HG03025 (cell line): Measurements from ENCODE around the gene PUM2.
"Not testable (repeated sequence)": the region's sequence is repeated elsewhere in the genome, so short reads cannot be mapped to it uniquely, and the experiment has no call there.

ENCODE experiments used
- ATAC-seq: cut with Tn5 transposase; IDR thresholded peaks from one replicate; pipeline ENCODE4 v1.9.1; 2021; ENCODE audit warnings: mild to moderate bottlenecking, moderate library complexity; ENCODE audit not compliant: unreplicated experiment, low FRiP score

The PUM2 gene, protein sequence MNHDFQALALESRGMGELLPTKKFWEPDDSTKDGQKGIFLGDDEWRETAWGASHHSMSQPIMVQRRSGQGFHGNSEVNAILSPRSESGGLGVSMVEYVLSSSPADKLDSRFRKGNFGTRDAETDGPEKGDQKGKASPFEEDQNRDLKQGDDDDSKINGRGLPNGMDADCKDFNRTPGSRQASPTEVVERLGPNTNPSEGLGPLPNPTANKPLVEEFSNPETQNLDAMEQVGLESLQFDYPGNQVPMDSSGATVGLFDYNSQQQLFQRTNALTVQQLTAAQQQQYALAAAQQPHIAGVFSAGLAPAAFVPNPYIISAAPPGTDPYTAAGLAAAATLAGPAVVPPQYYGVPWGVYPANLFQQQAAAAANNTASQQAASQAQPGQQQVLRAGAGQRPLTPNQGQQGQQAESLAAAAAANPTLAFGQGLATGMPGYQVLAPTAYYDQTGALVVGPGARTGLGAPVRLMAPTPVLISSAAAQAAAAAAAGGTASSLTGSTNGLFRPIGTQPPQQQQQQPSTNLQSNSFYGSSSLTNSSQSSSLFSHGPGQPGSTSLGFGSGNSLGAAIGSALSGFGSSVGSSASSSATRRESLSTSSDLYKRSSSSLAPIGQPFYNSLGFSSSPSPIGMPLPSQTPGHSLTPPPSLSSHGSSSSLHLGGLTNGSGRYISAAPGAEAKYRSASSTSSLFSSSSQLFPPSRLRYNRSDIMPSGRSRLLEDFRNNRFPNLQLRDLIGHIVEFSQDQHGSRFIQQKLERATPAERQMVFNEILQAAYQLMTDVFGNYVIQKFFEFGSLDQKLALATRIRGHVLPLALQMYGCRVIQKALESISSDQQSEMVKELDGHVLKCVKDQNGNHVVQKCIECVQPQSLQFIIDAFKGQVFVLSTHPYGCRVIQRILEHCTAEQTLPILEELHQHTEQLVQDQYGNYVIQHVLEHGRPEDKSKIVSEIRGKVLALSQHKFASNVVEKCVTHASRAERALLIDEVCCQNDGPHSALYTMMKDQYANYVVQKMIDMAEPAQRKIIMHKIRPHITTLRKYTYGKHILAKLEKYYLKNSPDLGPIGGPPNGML

DNA sequence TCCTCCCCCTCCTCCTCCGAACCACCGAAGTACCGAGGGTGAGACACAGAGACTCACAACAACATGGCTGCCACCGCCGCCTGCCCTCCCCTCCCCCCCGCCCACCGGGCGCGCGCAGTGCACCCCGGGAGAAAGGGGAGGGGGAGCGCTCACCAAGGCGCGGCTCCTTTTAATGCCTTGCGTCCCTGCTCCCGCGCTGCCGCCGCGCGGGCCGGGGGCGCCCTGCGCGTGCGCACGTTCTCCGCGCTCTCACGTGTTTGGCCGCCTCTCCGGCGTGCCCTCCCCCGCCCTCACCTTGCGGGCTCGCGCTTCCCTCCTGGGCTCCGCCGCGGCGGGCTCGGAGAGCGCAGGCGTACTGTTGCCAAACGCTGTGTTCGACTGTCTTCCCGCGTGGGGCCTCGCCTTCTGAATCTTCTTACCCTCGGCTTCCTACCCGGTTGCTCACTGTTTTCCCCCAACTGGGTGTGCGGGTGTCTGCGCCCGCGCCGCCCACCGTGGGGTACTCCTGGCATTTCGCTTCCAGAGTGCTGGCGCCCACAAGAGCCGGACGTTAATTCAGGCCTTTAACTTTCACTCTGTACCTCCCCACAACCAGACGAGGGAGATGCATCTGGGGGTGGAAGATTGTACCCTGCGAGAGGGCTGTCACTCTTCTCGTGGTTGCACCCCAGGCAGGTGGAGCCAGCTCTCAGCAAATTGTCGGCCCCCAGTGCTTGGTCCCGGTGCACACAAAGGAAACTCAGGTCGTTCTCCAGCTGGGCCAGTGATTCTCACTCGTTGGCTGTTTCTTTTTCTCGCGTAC is at the start of gene PUM2:
Gene PUM2 (minus strand): TSS at position 92 of the 802 bp plus-strand sequence. CDS start 23,484 bp downstream, outside the sequence.
- ATAC-seq: peak; percentile 74

DNA sequence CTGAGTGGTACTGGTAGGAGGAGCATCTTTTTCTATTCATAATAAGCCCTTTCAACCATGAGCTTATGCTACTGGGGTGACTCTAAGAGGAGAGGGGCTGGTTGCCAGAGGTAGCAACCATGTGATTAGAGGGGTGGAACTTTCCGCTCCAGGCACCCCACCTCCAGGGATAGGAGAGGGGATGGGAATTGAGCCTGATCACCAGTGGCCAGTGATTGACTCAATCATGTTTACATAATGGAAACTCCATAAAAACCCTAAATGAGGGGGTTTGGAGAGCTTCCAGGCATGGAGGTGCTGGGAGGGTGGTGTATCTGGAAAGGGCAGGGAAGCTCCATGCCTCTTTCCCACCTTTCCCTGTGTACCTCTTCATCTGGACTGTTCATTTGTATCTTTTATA is 49.7 kb upstream of the PUM2 start:
- ATAC-seq: no peak

DNA sequence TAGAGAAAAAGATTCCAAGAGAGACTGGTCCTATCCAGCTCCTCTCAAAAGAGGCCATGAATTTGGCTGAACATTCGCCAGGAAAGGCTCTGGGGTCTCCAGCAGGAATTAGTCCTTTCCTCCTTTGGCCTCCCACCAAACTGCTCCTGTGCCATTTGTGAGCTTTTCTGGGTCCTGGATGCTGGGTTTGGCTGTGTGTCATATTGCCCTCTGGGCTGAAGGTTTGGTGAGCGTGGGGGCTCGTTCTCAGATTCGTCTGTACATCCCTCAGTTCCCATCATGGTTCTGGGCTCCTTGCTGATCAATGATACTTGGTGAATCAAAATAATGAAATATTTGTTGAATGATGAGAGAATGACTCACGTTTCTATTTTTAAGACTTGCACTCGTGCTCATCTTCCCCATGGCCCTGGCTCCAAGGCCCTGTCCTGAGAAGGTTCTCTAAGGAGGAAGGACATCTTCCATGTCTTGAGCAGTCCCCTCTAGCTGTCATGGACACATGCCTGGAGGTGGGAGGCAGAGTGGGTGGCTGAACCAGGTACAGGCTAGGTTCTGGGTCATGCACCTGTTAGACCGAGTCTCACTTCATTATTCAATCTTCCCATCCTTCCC is 48.4 kb upstream of the PUM2 start:
- ATAC-seq: no peak

DNA sequence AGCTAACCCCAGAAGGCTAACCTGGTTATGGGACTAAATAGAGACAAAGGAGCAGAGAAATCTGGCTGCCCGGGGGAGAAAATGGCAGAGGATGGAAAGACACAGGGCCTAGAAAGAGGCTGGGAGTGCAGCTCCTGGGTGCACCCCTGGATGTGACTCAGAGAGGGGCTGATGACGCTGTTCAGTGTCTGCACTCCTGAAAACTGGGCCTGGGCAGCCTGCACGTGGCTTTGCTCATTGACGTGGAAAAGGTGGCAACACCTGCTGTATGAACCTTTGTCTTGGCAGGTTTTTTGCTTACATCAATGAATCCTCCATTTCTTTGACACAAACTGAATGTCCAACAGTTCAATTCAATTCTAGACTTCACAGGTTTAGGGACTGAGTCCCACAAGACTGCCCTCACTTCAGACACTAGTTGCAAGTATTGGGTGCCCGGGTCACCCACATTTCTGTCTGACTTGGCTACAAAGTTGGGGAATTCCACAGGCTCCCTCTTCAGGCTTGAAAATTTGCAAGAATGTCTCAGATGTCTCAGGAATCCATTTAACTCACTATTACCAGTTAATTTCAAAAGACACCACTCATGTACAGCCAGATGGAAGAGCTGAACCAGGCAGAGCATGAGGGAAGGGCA is 47.3 kb upstream of the PUM2 start:
- ATAC-seq: no peak

DNA sequence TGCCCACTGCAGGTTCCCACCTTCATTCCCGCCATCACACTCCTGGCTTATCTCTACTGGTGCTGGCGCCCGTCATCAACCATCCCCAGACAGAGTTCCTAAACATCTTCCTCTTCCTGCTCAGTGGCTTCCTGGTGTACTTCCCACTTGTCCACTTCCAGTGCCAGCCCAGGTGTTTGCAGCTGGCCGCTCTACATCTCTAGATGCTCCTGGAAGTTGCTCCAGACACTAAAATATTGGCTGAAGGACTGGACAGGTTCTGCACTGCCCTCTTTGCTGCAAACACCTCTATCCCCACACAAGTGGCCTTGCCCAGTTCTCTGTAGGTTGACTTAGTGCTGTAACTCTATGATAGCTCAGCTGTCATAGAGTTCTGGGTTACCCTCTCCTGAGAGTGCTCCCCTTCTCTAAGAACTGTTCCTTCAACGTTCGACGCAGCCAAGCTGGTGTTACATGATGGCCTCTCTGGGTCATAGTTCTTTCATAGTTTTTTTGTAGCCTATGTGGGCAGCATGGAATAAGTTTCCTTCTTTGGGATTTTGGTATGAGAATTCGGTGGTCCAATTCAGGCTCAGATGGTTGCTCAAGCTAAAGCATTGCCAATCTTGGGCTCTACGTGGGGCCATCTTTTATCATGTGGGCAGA is 45.8 kb upstream of the PUM2 start:
- ATAC-seq: no peak

DNA sequence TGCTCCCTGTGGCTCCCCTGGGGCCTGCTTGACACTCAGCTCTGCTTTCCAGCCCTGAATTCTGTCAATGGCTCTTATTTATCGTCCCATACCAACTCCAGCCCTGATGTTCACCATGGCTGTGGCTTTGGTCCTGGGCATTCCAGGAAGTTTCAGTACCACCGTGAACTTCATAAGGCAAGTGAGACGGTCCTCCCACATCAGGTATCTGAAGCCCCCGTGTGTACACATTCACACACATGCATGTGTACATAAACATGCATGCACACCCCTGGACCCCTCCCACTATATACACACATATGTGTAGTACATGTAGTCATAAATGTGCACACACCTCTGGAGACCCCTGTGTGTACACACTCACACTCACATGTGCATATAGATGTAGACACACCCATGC is 43.3 kb upstream of the PUM2 start:
- no peak for ATAC-seq

DNA sequence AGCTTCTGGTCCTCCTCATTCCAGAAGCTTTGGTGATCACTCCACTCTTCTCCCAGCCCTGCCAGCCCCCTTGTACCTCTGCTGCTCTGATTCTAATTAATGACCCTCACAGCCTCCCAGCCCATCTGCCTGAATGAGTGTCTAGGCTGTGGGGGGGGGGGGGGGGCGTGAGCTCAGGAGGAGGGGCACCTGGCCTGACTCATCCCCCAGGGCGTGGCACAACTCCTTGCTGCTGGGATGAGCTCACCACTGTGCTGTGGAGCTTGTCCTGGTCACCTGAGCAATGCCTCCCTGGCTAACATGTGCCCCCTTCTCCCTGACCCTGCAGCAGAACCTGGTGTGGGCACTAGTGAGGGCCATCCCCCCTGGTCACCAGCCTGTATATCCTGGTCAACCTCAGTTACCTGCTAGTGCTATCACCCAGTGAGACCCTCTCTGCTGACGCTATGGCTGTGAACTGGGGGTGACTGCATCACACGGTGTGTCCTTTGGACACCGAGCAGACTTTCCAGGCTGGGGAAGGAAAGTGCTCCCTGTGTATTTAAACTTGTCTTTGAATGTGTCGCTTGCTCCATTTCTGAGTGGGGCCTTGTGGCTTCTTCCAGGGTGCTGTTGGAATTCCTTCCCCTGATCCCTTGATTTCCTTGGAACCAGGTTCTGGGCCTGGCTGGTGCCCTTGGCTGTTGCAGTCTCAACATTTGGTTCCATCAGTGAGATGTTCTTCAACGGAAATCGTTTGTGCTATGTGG is 41.5 kb upstream of the PUM2 start:
- ATAC-seq: no peak

DNA sequence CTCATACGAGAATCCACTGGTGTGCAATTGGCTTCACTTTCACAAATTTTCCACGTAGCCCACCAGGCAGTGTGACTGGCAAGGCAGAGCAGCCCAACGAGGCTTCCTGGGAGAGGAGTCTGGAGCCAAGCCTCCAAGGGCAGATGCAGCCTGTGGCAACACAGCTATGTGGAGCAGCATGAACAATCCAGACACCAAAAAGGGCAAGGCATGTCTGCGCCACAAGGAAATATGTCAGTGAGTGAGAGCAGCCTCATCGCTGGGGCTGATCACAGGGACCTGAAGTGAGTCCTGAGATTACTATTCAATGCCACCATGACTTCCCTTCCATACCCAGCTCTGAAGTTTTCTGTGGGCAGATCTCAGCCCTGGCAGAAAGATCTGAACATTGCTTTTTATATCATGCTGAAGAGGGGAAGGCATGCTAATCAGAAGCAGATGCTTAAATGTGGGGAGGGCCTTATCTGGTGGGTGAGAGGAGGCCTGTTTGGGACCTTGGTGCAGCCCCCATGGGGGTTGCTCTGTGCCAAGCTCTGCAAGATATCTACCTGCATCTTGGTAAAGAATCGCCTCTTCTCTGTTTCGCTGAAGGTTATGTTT is 40.0 kb upstream of the PUM2 start:
- no peak for ATAC-seq

DNA sequence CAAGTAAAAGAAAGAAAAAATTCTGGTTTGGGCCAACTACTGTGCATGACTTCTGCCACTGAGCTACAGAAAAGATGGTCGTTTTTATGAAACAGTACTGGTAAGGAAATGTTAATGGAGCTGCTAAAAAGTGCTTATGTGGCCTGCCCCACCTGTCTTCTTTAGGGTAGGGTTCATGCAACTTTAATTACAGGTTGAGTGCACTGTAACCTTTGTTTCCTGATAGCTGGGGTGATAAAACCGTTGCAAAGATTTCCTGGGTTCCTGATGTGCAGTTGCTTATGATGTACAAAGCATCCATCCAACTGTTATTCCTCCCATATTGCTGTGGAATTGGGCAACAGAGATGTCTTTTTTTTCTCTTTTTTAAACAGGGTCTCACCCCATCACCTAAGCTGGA is 34.3 kb upstream of the PUM2 start:
- ATAC-seq: no peak

DNA sequence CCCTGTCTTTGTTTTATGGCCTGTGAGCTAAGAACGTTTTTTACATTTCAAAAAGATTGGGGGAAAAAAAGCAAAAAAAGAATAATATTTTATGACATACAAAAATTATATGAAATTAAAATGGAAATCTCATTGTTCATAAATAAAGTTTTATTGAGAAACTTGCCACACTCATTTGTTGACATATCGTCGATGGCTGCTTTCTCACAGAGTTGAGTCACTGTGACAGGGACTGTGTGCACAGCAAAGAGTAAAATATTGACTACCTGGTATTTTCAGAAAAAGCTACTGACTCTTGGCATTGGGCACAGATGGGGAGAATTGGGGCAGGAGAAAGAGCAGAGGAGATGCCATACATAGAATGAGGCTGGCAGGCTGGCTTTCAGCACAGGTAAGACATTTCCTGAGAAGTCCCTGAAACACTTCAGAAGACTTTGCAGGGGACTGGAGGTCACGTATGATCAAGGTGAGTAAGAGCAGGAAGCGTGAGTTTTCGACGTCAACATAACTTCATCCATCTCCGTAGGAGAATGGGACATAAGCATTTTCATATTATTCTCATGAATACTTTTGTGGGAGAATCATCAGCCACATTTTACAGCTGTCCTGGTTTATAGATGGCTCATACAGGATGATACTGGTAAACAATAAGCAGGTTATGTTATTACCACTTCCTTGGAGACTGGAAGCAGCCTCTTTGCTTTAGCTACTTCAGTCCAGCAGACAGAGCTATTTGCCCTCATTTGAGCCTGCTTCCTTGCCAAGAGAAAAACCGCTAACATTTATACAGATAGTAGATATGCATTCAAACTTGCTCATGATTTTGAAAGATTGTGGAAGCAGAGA is 32.5 kb upstream of the PUM2 start:
- no peak for ATAC-seq

DNA sequence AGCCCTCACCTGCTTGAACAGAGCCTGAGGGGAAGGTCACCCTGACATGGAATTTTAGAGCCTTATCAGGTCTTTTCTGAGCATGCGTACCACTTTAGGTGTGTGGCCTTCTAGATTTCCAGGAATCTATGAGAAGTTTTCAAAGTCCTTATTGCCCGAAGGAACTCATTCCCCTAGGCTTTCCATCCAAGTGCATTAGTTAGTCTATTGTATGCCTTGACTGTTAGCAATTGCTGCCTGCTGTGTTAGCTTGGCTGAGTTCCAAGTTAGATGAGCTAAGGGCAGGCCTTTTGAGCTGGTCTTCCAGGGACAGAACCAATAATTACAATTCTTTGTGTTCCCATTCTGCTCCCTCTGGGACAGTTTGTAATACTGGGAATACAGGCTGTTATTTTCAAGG is 30.8 kb upstream of the PUM2 start:
- ATAC-seq: no peak

DNA sequence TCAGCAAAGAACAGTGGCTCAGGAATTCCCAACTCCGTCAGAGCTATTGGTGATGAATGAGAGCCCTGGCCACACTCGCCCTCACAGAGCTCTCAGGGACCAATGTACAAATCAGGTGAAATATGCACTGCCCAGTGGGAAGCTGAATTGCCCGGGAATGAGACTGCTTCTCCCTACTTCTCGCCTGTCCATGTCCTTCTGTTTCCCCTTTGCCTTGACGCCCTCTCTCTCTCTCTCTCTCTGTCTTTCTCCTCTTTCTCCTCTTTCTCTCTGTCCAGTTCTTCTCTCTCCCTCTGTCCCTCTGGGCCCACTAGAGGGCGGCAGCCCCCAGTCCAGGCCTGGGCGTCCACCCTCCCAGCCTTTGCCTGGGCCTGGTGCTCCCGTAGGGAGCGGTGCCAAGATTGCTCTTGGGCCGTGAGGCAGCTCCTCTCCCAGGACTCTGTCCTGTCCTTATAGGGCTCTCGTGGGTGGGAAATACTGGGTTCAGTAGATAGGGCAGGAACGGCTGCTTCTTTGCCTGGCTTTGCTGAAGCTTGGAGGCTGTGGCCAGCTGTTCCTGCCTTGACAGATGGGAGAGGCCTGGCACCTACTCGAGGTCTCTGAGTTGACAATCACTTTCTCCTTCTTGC is 28.4 kb upstream of the PUM2 start:
- ATAC-seq: no peak

DNA sequence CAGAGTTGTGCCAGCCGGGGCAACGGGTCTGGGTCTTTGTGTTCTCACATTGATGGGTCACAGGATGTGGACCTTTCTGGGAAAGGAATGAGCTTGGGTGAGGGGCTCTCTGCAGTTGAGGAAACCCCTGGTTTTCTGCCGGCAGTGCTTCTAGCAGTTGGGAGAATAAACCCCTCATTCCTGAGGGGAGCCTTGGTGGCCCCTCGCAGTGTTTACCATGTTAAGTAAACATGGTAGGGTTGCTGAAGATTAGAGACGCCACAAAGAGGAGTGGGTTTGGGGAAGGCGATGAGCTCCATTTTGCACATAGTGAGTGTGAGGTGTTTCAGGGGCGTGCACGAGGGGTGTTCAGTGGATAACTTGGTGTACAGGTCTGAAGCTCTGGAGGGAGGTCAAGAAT is 27.7 kb upstream of the PUM2 start:
- ATAC-seq: no peak

DNA sequence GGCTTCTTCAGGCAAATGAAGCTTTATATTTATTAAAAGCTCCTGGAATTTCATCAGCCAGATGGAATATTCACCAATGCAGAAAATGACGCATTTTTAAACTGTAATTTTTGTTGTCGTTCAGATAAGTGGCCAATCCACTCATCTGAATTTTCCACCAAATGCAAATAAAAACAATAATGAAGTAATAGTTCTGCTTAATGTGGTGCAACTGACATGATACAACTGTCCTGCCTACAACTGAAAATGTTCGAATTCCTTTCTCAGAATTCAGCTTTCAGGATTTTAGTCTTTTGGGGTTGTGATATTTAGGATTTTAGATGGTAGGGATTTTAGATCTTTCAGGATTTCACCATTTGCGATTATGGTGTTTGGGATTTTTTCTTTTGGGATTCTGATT is 27.1 kb upstream of the PUM2 start:
- no peak for ATAC-seq

DNA sequence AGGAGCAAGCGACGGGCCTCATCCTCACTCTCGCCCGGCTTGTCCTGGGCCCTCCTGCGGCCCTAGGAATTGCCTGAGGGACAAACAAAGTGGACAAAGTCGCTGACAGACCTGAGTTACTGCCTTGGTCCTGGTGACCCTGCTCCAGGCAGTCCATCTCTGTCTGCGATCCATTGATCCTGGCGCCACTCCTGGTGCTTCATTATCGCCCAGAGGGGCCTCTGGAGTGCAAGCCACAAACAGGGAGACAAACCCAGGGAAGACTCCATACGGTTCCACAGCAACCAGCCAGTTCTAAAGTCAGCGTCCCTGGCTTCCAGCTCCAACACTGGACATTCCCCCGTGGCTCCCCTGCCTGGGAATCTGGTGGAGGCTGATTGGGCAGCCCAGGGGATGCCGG is 24.3 kb upstream of the PUM2 start:
- not testable (repeated sequence) for ATAC-seq

DNA sequence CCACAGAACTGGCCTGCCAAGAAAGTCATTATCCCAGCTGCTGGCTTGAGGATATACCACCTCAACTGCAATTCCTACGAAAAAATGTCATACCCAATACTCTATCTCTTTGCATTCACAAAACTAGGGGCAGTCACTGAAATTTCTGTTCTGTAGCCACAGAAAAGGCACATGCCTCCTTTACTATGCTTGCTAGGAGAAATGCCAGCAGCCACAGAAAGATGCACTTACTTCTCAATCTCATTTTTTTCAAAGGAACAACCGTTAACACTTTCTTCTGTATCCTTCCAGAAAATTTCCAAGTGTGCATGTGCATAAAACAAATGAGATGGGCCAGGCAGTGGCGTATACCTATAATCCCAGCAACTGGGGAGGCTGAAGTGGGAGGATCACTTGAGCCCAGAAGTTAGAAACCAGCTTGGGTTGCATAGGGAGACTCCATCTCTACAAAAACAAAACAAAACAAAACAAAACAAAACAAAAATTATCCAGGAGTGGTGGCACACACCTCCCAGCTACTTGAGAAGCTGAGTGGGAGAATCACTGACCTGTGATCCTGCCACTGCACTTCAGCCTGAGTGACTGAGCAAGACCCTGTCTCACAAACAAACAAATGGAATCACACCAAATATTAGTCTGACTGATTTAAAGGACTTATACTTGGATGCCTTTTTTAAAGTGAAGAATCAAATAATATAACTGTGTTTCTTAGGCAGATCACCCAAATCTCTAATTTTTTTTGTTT is 22.4 kb upstream of the PUM2 start:
- no peak for ATAC-seq
